ENCODE data around the gene SH2D1A. TPM values are rescaled to one million over a fixed set of nuclear protein-coding genes. Genes with fewer than 3 reads are reported as not detected.

Gene SH2D1A
- total and polyA plus RNA-seq, 2 donors (not counting 3 experiments of a cell fraction or from before 2014, with no cell fraction given): not detected

DNA sequence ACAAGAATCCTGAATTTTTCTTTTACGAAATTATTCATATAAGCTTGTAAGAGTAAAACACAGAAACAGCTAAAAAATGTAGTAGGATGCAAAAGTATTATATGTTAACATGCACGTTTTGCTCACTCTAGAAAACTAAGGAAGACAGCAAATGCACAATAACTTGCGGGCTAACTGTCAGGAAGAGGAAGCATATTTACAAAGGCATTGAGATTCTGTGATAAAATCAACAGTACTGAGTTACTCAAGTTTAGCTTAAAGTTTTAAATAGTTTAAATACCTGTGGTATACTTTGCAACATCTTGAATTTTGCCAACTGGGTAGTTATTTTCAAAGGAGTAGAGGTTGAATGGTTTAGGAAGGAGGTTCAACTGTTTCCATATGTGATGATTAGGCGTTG is 37.0 kb downstream of the SH2D1A start:
- Histone ChIP-seq H3K4me2 (ENCODE audit: insufficient read depth, low read length) (no peak overlapping the region), H3K9me1 (replicated peaks; ENCODE audit: control insufficient read depth, extremely low read depth, insufficient read depth, low read length) (no peaks in the 10 kb centered on the region), H4K20me1 (replicated peaks; ENCODE audit: control insufficient read depth, extremely low read depth, insufficient read depth, low read length) (no peaks in the 10 kb centered on the region), H3K27me3 (ENCODE audit: control insufficient read depth in 2 of 2, insufficient read depth in 2 of 2, low read length in 2 of 2) (no peaks in the 10 kb centered on the region), H3K36me3 (ENCODE audit: control insufficient read depth in 2 of 2, extremely low read depth in 1 of 2, insufficient read depth in 2 of 2, low read length in 2 of 2) (no peaks in the 10 kb centered on the region), H3K9me3 (replicated peaks; ENCODE audit: control insufficient read depth, insufficient read depth, low read length) (no peaks in the 10 kb centered on the region), H2AFZ (ENCODE audit: low read depth, low read length) (no peak overlapping the region), H3K79me2 (ENCODE audit: control insufficient read depth, insufficient read depth, low read length) (no peaks in the 10 kb centered on the region), H3K4me1 (ENCODE audit: control insufficient read depth, extremely low read depth, insufficient read depth, low read length) (no peaks in the 10 kb centered on the region), H3K4me3 (replicated peaks in 1 of 3; ENCODE audit: insufficient read depth in 1 of 3, low read depth in 1 of 3, low read length in 3 of 3) (no peak overlapping the region), H3K9ac (replicated peaks; ENCODE audit: extremely low read depth, insufficient read depth, low read length) (no peak overlapping the region), H3K27ac (ENCODE audit: insufficient read depth, low read depth, low read length) (no peak overlapping the region)
- ChIA-PET CTCF (no interaction called here), POLR2A (no interaction called here)
- dilution Hi-C loops (cut with MboI; ENCODE audit: extremely low pct_ligation_motif_present, low sequenced_read_pairs) (no loop called here), intact Hi-C loops (cut with micrococcal nuclease) (no loop called here)
- TF ChIP-seq, protein P1, sequence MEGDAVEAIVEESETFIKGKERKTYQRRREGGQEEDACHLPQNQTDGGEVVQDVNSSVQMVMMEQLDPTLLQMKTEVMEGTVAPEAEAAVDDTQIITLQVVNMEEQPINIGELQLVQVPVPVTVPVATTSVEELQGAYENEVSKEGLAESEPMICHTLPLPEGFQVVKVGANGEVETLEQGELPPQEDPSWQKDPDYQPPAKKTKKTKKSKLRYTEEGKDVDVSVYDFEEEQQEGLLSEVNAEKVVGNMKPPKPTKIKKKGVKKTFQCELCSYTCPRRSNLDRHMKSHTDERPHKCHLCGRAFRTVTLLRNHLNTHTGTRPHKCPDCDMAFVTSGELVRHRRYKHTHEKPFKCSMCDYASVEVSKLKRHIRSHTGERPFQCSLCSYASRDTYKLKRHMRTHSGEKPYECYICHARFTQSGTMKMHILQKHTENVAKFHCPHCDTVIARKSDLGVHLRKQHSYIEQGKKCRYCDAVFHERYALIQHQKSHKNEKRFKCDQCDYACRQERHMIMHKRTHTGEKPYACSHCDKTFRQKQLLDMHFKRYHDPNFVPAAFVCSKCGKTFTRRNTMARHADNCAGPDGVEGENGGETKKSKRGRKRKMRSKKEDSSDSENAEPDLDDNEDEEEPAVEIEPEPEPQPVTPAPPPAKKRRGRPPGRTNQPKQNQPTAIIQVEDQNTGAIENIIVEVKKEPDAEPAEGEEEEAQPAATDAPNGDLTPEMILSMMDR (IDR thresholded peaks at IDR 0.05; ENCODE audit: extremely low read depth in 1 of 2, insufficient read depth in 1 of 2, low read depth in 1 of 2, low read length in 2 of 2): no peak
- TF ChIP-seq POLR2A (IDR thresholded peaks at IDR 0.05; ENCODE audit: low read depth, low read length) (no peak), GATA2 (IDR thresholded peaks at IDR 0.05; ENCODE audit: insufficient read depth, insufficient read length, low read depth, low read length) (no peak), EZH2 (IDR thresholded peaks at IDR 0.05; ENCODE audit: borderline replicate concordance, low read depth, low read length, severe bottlenecking) (no peak), FOS (IDR thresholded peaks at IDR 0.05; ENCODE audit: borderline replicate concordance, insufficient read depth, low read length) (no peak), MYC (IDR thresholded peaks at IDR 0.05; ENCODE audit: low read depth, low read length) (no peak), JUN (IDR thresholded peaks at IDR 0.05; ENCODE audit: borderline replicate concordance, insufficient read depth, insufficient read length, low read depth) (no peak)
- TF ChIP-seq, protein P2, sequence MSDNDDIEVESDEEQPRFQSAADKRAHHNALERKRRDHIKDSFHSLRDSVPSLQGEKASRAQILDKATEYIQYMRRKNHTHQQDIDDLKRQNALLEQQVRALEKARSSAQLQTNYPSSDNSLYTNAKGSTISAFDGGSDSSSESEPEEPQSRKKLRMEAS (IDR thresholded peaks at IDR 0.05; ENCODE audit: insufficient read depth, insufficient read length): no peak
- DNase-seq (ENCODE audit: low read depth, low spot score): no peak
- FAIRE-seq: no peak
- no TSS peak for BruUV-seq (replicated peaks)

Data from endothelial cell of umbilical vein (primary cell).